GM12864 (cell line): ENCODE measurements around the gene HTR4.

Experiments
- DNase-seq: peaks from one replicate; pipeline ENCODE4 v3.0.0-alpha.2; 2011; ENCODE audit warnings: low read depth
- H3K4me3 ChIP-seq: 2 replicates; pipeline ENCODE4 v1.5.1; 2011; ENCODE audit warnings: mild to moderate bottlenecking, low read depth, low read length, control low read depth
- TF ChIP-seq, protein P1 (sequence below): IDR thresholded peaks from 2 replicates; pipeline ENCODE4 v1.5.1; 2011; ENCODE audit warnings: low read depth, mild to moderate bottlenecking, moderate library complexity, low read length, control low read depth, inconsistent platforms; ENCODE audit errors: missing control alignments

HTR4 gene

DNA sequence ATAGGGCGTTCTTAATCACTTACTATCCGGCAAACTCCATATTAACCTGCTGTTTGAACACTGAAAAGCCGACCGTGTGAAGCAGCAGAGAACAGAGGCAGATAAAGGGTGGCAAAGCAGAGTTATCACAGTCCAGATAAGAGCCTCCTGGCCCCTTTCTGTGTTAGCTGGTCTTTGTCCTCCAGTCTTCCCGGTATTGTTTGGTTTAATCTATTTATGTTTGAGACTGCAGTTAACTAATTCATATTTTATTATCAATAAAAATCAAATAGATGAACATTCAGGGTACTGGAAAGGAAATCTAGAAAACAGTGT, 6.0 kb upstream of the HTR4 start:
- DNase-seq = no peak
- TF ChIP-seq, protein P1, sequence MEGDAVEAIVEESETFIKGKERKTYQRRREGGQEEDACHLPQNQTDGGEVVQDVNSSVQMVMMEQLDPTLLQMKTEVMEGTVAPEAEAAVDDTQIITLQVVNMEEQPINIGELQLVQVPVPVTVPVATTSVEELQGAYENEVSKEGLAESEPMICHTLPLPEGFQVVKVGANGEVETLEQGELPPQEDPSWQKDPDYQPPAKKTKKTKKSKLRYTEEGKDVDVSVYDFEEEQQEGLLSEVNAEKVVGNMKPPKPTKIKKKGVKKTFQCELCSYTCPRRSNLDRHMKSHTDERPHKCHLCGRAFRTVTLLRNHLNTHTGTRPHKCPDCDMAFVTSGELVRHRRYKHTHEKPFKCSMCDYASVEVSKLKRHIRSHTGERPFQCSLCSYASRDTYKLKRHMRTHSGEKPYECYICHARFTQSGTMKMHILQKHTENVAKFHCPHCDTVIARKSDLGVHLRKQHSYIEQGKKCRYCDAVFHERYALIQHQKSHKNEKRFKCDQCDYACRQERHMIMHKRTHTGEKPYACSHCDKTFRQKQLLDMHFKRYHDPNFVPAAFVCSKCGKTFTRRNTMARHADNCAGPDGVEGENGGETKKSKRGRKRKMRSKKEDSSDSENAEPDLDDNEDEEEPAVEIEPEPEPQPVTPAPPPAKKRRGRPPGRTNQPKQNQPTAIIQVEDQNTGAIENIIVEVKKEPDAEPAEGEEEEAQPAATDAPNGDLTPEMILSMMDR = no peak
- H3K4me3 ChIP-seq = no peak overlapping the region

DNA sequence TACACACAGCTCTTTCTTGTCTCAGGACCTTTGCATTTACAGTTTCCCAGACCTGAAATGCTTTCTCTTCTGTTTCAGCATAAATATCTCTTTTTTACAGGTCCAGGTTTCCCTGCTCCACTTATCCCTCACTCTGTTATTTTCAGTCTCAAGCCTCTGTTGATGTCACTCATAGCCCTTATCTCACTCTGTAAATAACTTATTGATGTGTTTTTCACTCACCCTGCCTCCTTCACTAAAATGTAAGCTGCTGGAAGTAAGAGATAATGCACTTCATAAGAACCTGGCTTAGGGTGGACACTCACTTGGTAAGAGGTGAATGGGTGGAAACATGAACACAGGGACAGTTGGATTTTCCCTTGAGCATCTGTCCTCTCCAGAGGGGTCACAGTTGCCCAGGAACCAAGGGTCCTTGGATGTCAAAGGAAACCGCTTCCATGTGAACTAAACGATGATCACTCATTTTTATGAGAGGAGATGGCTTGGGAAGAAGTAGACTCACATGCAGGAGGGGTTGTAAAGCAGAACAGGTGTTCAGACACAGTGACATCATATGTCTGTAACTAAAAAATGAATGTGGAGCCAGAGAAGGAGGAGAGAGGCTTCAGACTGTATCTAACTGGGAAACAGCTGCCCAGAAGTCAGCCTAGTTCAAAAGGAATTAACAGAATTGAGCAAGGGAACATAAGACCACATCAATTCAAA, 5.5 kb upstream of the HTR4 start:
- TF ChIP-seq, protein P1 = no peak
- H3K4me3 ChIP-seq = no peak overlapping the region
- no peak for DNase-seq

DNA sequence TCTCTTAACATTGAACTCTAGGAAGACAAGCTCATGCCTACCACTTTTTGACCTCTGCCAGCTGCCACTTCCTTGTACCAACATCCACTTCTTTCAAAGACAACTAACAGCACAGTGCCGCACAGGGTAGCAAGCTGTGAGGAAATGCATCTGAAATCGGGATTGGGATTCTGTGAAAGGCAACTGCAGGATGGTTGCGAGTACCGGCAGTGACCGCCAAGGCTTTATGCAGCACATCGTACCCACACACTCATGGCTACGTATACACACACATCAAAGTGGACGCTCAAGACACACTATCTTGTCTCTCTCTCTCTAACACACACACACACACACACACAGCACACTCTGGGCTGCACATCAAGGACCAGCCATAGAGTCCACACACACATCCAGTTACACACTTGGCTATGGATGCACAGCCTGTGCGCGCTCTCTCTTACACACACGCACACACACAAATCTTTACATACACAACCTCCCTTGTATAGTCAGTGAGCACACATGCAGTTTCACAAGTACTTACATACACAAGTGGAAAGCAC, 964 bp downstream of the HTR4 start:
- TF ChIP-seq, protein P1 = no peak
- no peak overlapping the region for H3K4me3 ChIP-seq
- no peak for DNase-seq

GRCh38 chr5:148651528-148651927, 2.8 kb downstream of the HTR4 start:
- no peak for DNase-seq
- TF ChIP-seq, protein P1 = no peak
- H3K4me3 ChIP-seq = no peak overlapping the region

DNA sequence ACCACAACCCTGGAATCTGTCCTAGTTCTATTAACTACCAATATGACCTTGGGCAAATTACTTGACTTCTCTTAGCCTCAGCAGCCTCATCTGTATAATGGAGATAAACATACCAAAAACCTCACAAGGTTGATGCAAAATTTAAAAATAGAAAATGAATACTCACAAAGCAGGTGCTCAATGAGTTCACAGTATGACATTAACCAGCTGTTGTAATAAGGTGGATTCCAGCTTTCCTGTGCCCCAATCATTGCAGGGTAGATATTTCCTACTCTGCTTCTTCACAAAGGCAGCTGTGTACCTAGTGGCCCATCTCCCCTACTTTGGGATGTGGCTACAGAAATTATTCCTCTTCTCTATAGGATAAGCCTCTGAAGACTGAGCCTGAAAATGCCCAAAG, 8.8 kb downstream of the HTR4 start:
- TF ChIP-seq, protein P1 = no peak
- no peak overlapping the region for H3K4me3 ChIP-seq
- no peak for DNase-seq

DNA sequence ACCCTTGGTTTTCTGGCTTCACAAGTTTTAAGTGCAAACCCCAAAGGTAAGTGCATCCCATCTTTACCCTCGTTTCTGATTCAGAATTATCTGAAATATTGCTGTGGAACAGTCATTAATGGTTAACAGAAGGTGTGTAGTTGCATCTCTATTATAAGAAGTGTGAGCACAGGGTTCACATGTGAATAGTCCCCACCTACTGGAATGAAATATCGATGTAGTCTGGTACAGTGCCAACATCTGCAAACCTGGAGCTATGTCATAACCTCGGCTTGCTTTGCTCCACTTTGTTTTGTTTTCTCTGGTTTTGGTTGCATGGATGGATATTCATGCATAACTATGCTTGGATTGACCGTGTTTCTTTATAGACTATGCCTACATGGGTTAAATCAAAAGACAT, 12.6 kb downstream of the HTR4 start:
- TF ChIP-seq, protein P1 = no peak

DNA sequence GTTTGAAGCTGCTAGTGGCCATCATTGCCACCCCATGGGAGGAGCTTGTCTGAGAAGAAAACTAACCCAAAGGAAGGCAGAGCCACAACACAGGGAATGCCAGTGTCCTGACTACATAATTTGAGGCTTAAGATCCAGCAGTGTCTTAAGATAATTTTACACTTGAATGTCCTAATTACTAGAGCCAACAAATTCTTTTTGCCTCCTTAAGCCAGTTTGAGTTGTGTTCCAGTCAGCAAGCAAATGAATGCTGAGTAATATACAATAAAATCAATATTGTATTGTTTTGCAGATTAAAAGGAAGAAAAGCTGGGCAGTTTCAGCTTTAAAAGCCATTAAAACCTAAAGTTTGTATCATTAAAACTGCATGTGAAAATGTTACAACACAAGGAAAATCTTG, 13.9 kb downstream of the HTR4 start:
- H3K4me3 ChIP-seq = no peak overlapping the region
- TF ChIP-seq, protein P1 = no peak
- DNase-seq = no peak

More for the DNA sequence above, 12.6 kb downstream of the HTR4 start:
- H3K4me3 ChIP-seq = no peak overlapping the region
- DNase-seq = no peak
